ENCODE results near the gene PCNX1.

PCNX1 gene

DNA sequence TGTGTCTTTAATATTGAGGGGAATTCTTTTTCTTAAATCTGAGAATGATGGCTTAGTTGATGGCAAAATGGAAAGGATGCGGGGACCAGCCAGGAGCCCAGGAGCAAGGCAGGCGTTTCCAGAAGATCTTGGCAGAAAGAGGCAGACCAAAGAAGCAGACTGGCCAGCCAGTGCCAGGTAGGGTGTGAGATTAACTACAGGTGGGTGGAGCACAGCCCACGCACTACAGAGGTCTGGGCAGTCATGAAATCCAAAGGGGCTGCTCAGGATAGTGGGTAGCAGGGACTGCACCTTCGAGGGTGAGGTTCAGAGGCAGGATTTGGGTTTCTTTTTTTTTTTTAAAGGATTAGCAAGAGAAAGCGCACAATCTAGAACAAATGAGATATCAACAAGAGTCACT is 17.7 kb upstream of the PCNX1 start:
- DNase-seq, result no peak

DNA sequence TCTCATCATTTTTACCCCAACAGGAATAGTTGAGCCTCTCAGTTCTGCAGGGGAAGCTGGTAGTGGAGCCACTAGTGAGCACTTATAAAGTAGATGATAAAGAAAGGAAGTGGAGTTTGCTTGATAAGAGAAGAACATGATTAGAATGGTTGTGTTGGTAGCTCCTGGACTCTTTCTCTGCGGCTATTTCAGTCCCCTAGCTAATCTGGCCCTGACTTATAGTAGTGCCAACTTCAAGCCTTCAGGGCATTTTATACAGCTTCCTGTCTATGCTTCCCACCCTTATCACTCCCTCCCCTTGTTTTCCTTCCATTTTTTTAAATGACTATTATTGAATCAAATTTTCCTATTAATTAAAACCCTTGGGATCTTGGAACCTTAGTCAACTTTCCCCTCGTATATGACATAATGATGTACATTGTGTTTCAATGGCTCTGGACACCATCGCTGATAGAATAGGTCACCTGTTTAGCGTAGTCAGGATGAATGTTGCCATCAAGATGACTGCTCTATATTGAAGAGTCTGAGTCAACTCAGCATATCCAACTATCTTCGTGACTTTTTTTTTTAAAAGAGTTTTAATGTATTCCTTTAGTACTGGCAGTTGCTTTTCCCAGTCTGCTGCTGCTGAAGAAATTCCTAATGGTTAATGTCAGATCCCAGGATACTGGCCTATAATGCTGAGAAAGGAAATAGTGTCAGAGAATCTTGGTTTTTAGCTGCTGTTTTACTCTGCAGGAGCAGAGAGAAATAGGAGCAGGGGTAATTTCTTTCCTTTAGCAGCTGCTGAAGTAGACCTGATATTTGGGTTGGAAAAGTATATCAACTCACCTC is 16.2 kb upstream of the PCNX1 start:
- no peak for DNase-seq

- DNase-seq, result no peak
Observed at GRCh38 chr14:70891737-70892136, 15.5 kb upstream of the PCNX1 start.

- no peak for DNase-seq
Observed at GRCh38 chr14:70893062-70893845, 14.0 kb upstream of the PCNX1 start.

GRCh38 chr14:70893858-70894291 is 13.4 kb upstream of the PCNX1 start:
- DNase-seq, result no peak

DNA sequence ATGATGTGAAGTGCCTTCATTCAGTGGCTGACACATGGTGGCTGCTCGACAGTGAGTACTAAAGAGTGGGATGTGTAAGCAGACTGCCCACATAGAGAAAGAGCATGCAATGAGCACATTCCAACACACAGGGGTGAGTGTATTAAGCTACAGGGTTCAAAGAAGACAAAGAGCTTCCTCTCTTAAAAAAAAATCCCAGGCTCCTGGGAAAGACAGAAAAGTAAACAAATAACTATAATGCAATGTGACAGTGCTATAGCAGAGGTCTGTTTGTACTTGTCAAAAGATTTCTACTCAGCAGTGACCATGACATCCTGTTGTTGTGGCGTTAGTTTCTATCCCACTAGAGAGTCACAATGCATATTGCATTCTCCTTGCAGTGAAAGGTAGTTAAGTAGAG is 12.4 kb upstream of the PCNX1 start:
- DNase-seq, result no peak

GRCh38 chr14:70896317-70896716 is 10.9 kb upstream of the PCNX1 start:
- no peak for DNase-seq

DNA sequence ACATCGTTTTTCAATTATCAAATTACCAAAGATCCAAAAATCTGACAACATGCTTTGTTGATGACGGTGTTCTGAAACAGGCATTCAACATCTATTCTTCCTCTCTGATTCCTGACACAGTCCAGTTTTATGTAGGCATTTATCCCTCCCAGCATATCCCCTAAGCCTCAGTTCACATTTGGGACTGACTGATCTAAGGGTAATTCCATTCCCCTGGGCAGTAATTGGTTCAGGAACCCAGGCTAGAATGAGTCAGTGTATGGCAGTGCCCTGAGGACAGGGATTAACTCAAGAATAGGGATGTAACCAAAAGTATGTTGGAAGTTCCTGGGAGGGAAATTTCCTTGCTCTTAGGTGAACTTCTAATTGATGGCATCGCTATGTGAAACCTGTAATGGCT is 10.3 kb upstream of the PCNX1 start:
- DNase-seq, result no peak

- DNase-seq, result no peak
Observed at GRCh38 chr14:70897464-70897863, 9.8 kb upstream of the PCNX1 start.

GRCh38 chr14:70898111-70898745 is 9.0 kb upstream of the PCNX1 start:
- DNase-seq, result no peak

GRCh38 chr14:70901269-70901668 is 6.0 kb upstream of the PCNX1 start:
- no peak for DNase-seq

DNA sequence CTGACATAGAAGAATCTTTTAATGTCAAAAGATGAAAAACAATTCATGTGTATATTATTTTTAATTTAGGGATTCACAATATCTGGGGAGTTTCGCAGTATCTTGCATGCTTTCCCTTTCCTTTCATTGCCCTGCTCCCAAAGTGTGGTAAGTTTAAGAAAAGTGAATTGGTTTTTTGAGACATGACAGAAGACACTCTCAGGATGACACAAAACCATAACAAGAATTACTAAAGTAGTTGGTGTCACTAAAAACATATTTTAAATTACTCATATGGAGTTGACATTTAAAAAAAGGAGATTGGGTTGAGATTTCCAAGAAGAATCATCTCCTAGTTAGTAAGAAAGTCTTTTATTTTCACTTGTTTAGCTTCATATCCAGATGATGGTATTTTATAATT is 5.1 kb upstream of the PCNX1 start:
- no peak for DNase-seq

DNA sequence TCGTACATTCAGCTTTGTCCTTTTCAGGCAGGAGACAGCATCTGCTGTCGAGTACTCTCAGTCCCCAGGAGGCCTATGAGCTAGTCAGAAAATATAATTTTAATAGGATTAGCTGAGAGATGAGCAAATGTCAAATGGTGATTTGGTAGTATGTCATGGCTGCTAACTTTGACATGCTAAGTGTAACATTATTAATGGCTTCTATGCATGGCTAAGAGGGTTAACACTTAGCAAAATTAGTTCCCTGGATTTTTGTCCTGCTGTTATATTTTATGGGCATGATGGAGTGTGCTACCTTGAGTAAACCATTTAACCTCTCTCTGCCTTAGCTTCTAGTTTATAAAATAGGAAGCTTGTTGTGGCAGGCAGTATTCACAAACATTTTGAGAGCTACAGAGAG is 2.9 kb upstream of the PCNX1 start:
- DNase-seq, result no peak

GRCh38 chr14:70905301-70905700 is 2.0 kb upstream of the PCNX1 start:
- no peak for DNase-seq

DNA sequence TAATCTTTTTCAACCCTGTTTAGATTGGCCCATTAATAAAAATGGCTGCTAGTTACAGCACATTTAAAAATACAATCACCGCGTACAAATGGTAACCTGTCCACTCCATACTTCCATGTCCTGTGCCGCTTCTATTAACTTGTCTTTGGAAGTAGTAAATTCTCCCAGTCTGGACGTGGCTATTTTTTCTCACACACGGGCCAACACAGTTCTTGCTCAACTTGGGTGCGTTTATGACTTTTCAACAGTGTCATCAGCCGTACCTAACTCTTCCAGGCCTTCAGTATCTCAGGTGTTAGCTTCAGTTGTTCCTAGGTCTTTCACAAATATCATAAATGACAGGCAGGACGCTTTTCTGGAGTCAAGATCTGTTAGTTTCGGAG is 475 bp upstream of the PCNX1 start:
- no peak for DNase-seq

- peak; percentile 16 for DNase-seq
Observed at GRCh38 chr14:70907996-70908934, 1.0 kb downstream of the PCNX1 start.

DNA sequence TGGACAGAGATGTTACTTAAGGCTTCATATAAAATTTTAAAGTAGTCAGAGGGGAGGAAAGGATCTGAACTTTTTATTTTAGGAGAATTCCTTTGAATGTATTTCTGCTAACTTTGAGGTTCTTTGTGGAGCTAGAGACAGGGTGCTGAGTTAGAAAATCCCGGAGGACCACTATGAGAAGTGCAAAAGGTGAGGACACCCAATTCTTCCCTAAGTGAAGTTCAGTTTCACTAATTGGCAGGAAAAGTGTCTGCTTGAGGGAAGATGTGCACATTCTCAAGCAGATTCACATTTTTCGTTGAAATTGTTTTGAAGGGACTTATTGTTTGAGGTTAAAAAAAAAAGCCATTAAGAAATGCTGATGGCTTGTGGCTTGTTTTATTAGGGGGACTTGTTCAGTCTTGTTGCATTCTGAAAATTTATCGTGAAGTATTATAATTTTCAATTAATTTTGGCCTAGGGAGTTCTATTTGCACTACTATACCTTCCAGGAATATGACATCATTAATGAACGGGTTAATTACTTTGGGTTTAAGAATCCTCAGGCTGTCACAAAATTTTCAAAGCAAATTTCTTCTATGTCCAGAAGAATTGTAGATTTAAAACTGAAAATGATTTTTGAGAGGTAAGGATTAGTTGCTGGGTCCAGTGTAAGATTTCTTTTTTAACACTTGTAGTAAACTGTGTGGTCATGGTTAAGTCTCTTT is 1.8 kb downstream of the PCNX1 start:
- no peak for DNase-seq

GRCh38 chr14:70909733-70910614 is 2.7 kb downstream of the PCNX1 start:
- no peak for DNase-seq

- no peak for DNase-seq
Observed at GRCh38 chr14:70915415-70915814, 8.2 kb downstream of the PCNX1 start.

DNA sequence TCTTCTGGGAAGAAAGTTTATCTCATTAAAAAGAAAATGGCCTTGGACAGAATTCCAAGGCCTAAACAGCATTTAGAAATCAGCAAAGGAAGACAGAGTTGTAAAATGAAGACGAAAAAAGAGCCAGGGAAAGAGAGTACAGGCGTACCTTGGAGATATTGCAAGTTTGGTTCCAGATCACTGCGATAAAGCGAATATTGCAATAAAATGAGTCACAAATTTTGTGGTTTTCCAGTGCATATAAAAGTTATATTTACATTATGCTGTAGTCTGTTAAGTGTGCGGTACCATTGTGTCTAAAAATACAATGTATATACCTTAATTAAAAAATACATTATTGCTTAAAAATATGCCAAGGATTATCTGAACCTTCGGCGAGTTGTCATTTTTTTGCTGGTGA is 9.0 kb downstream of the PCNX1 start:
- DNase-seq, result no peak

GRCh38 chr14:70916799-70917198 is 9.5 kb downstream of the PCNX1 start:
- no peak for DNase-seq

Data from COR-L47 (cell line).